Stimulated activated CD8-positive, alpha-beta memory T cell treated with anti-CD3 and anti-CD28 coated beads, Interleukin-2, amount 100 ng/mL, for 48 hours (primary cell): ENCODE data around the gene IP6K1.
A peak's percentile ranks its signal among the peaks of the same experiment; 100 is the strongest.

Source experiments
- DNase-seq, 2 donors: peaks; one replicate each; pipeline ENCODE4 v3.0.0-alpha.2; 2020; ENCODE audit warnings: low read depth in 2 of 2

The IP6K1 gene

GRCh38 chr3:49724586-49724985, 61.8 kb downstream of the IP6K1 start:
- no peak for DNase-seq

- peak; percentile 94 to 95 for DNase-seq
Observed at GRCh38 chr3:49723628-49724551, 62.5 kb downstream of the IP6K1 start, which contains the start of gene GMPPB. TSS of gene GMPPB (minus strand) at chr3:49723951. CDS start at chr3:49723726, 225 bp downstream.

- DNase-seq: peak; percentile 37 to 50
Observed at GRCh38 chr3:49723296-49723627, 63.1 kb downstream of the IP6K1 start.

DNA sequence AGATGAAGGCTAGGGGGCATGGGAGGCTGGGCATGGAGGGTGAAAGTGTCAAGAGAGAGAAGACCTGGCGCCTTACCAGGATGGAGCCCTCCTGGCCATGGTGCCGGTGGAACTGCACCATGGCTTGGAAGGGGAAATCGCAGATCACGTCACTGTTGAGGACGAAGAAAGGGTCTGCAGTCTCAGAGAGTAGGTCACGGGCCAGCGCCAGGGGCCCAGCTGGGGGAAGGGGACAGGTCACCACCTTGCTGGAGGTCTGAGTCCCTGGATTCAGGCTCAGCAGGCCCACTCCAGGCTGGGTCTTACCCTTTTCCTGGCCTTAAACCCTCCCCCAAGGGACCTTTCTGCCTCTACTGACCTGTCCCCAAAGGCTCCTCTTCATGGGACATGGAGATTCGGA, 63.4 kb downstream of the IP6K1 start:
- no peak for DNase-seq

DNA sequence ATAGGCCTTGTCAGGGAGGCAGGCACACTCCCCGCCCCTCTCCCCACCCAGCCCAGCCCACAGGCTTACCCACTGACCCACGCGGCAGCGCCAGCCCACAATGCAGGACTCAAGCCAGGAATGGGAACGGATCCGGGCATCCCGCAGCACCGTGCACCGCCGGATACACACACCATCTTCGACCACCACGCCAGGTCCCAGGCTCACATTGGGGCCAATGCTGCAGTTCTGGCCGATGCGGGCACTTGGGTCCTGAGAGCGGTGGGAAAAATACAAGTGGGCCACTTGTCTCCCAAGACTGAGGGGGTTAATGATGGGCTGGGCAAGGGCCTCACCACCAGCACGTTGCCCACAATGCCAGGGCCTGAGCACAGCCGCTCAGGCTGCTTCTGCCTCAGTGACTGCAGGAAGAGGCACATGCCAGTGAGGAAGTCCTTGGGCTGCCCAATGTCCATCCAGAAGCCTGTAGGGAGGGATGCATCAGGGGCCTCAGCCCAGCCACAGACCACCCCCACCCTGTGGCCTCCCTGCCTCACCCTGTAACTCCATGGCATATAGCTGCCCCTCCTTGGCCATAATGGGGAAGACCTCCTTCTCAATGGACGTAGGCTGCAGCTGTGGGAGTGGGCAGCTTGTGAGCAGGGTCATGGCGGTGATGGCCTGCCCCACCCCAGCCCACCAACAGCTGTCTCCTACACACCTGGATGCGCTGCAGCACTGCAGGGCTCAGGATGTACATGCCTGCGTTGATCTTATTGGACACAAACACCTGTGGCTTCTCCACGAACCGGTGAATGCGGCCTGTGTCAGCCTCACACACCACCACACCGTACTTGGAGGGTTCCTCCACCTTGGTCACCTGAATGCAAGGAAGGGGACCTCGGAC, 64.2 kb downstream of the IP6K1 start:
- no peak for DNase-seq

GRCh38 chr3:49721596-49721895, 64.8 kb downstream of the IP6K1 start:
- no peak for DNase-seq

- no peak for DNase-seq
Observed at GRCh38 chr3:49720855-49721595, 65.3 kb downstream of the IP6K1 start.

GRCh38 chr3:49719214-49719884, 67.0 kb downstream of the IP6K1 start, which contains the start of gene AMIGO3:
TSS of gene AMIGO3 (minus strand) at chr3:49719684. CDS start at chr3:49719465, 219 bp downstream.
- DNase-seq: peak; percentile 89 to 94

GRCh38 chr3:49718858-49719213, 67.5 kb downstream of the IP6K1 start:
- no peak for DNase-seq

- no peak for DNase-seq
Observed at GRCh38 chr3:49717959-49718857, 68.1 kb downstream of the IP6K1 start.

- DNase-seq: no peak
Observed at GRCh38 chr3:49717211-49717958, 69.0 kb downstream of the IP6K1 start.

DNA sequence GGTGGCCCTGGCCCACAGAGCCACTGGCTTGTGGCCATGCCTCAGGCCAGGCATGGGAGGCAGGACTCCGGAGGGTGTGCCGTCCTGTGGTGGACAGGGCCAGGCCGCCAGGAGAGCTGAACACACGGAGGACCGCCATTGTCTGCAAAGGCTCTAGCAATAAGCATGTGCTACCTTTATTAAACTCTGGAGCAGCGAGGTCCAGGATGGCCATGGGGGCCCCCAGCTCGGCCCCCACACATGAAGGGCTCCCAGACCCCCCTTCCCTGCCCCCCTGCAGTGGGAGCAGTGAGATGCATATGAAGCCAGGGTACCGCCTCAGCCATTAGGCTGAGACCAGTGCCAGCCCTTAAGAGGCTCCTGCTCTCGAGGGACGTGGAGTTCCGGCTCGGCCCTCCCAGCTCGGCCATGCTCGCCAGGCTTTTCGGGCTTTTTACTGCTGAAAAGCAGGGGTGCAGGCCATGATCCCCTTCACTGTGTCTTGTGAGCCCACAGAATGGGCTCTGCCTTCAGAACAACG, 69.6 kb downstream of the IP6K1 start:
- no peak for DNase-seq

DNA sequence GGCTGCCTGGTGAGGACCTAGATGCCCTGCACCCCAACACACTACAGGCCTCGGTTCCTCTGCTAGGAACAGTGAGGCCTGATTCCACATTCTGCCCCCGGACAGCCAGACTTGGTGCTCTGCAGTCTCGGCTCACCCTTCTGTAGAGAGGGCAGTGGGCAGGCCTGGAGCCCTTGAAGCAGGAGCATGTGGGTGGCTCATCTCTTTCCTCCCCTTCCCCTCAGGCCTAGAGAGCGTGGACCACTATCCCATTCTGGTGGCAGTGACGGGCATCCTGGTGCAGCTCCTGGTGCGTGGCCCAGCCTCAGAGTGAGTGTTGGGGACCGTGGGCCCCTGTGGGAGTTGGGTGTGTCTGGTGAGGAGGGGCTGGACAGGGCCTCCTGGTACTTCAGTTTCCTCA, 70.2 kb downstream of the IP6K1 start:
- DNase-seq: no peak

- no peak for DNase-seq
Observed at GRCh38 chr3:49715611-49716121, 70.7 kb downstream of the IP6K1 start.

DNA sequence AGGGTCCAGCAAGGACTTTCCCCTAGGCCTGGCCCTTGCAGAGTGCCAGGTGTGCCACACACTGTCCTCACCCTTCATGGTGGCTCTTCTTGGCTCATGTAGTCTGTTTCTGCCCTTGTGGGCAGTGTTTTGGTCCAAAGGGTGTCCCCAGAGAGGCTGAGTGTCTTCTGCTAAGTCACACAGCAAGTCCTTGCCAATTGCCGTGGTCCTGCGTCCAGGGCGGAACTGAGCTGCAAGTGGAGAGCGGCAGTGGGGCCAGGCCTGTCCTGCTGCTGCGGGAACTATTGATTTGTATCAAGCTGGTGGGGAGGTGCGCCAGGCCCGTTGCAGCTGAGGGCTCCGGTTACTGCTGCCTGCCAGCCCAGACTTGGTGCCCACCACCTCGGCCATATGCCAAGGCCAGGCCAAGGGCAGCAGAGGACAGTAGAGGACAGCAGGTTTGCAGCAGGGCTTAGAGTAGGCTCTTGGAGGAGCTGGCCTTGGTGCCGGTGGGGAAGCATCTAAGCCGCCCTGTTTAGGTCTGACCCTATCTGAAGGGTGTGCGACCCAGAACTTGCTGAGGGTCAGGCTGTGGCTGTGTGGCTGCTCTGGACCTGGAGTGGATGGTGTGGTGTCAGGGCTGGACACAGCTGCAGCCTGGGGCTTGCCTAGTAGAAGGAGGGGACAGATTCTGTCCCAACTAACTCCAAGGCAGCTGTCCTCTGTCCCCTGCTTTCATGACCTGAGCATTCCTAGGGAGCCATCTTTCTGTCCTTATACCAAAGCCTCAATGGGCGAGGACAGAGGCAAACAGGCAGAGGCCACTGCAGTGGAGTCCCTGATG, 71.4 kb downstream of the IP6K1 start:
- DNase-seq: no peak

DNA sequence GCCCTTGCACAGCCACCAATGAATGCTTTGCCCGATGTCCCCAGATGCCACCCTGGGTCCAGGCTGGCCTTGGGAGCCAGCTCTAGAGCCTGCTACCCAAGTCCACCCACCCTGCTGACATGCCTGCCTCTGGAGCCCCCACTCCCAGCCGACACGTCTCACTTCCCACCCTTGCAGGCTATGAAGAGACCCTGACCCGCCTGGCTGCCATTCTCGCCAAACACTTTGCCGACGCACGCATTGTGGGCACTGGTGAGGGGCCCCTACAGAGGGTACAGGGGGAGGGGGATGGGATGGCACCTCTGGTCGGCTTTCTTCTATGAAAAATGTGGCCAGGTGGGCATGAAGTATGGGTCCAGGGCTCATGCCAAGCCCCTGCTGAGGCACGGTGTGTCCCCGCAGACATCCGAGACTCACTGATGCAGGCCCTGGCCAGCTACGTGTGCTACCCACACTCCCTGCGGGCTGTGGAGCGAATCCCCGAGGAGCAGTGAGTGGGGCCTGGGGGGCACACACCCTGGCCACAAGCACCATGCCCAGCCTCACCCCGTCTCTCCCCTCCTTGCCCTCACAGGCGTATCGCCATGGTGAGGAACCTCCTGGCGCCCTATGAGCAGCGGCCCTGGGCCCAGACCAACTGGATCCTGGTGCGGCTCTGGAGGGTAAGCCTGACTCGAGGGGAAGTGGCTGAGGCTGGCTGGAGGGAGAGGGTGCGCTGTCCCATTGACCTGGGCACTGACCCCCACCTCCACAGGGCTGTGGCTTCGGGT, 72.8 kb downstream of the IP6K1 start:
- DNase-seq: no peak

- DNase-seq: no peak
Observed at GRCh38 chr3:49712631-49713317, 73.6 kb downstream of the IP6K1 start.
